HuH-7.5 (cell line): Measurements from ENCODE around the gene MAGI1.
A peak's percentile ranks its signal among the peaks of the same experiment; 100 is the strongest.
"Not testable (repeated sequence)": the region's sequence is repeated elsewhere in the genome, so short reads cannot be mapped to it uniquely, and the experiment has no call there.

ENCODE experiments used
- DNase-seq: peaks from one replicate; pipeline ENCODE4 v3.0.0; 2011; ENCODE audit warnings: low spot score

The MAGI1 gene

GRCh38 chr3:65523878-65524277 lies 514.8 kb downstream of the MAGI1 start:
- no peak for DNase-seq

- DNase-seq, result no peak
Observed at GRCh38 chr3:65521032-65521431, 517.7 kb downstream of the MAGI1 start.

GRCh38 chr3:65516998-65517397 lies 521.7 kb downstream of the MAGI1 start:
- no peak for DNase-seq

- DNase-seq, result not testable (repeated sequence)
Observed at GRCh38 chr3:65514317-65514716, 524.4 kb downstream of the MAGI1 start.

DNA sequence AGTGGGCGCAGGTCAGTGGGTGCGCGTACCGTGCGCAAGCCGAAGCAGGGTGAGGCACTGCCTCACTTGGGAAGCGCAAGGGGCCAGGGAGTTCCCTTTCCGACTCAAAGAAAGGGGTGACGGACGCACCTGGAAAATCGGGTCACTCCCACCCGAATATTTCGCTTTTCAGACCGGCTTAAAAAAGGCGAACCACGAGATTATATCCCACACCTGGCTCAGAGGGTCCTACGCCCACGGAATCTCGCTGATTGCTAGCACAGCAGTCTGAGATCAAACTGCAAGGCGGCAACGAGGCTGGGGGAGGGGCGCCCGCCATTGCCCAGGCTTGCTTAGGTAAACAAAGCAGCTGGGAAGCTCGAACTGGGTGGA lies 529.3 kb downstream of the MAGI1 start:
- not testable (repeated sequence) for DNase-seq

- peak; percentile 4 for DNase-seq
Observed at GRCh38 chr3:65508750-65509422, 529.8 kb downstream of the MAGI1 start.

DNA sequence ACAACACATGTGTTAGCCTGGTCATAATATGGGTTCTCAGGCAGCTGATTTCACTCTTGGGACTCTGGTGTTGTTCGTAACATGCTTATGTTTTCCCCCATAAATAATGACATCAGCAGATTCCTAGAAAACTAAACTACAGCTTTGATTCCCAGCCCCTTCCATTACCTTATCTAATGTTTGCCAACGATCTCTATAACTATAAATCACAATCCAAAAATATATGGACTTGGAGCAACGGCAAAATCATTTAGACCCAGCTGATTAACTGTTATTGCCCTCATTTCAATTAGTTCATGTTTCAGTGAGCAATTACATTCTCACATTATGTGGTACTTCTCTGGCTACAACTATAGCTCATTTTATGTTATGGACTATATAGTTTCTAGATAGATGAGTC lies 531.3 kb downstream of the MAGI1 start:
- no peak for DNase-seq

GRCh38 chr3:65503776-65504175 lies 534.9 kb downstream of the MAGI1 start:
- no peak for DNase-seq

- no peak for DNase-seq
Observed at GRCh38 chr3:65502526-65502925, 536.2 kb downstream of the MAGI1 start.

GRCh38 chr3:65500398-65501306 lies 538.1 kb downstream of the MAGI1 start:
- no peak for DNase-seq

DNA sequence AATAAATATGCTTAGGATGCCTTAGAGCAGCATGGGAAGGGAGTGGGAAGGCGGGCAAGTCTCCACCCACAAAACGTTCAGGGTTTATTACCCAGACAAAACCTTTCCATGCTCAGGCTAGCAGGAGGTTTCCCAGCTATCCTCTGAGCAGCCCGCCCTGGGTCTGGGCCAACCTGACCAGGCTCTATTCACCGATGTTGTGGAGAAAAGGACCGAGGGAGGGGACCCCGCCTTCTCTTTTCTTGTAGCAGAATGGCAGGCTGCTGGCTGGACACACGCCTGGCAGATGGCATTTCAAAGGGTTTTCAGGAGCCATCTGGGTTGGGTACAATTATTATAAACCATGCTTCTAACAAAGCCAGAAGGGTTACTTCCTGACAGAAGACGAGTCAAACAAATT lies 540.9 kb downstream of the MAGI1 start:
- no peak for DNase-seq

DNA sequence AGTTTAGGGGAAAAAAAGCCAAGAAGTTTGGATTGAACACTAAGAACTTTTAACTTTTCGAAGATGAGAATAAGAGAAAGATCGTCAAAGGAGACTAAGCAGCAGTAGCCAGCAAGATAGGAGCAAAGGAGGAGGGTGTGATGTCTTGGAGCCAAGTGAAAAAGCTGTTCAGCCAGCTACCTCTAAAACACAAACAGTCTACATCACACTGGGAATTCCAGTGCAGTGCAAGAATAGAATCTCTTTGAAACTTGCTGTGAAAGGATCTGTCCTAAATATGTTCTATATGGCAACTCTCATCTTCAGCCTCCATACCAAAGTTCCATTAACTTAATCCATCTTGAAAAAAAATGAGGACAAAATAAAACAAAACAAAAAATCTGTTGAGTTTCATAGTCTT lies 541.5 kb downstream of the MAGI1 start:
- DNase-seq, result no peak

- DNase-seq, result no peak
Observed at GRCh38 chr3:65493938-65494337, 544.8 kb downstream of the MAGI1 start.

GRCh38 chr3:65493371-65493882 lies 545.3 kb downstream of the MAGI1 start:
- no peak for DNase-seq

- DNase-seq, result no peak
Observed at GRCh38 chr3:65492249-65492648, 546.5 kb downstream of the MAGI1 start.

- DNase-seq, result no peak
Observed at GRCh38 chr3:65490114-65490513, 548.6 kb downstream of the MAGI1 start.

DNA sequence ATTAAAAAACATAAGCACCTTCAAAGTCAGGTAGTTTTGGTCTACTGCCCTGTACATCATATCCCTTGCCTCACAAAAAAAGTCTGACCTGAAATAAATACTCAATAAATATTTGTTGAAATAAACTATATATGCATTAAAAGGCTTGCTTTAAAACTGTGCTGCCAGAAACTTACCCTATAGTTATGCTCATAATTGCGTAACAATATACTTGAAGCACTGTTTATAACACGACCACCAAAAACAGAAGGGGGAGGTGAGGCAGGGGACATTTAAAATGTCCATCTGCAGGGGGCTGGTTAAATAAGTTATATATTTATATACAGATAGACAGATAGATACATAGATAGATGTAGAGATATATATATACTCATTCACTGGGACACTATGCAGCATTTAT lies 549.5 kb downstream of the MAGI1 start:
- no peak for DNase-seq

DNA sequence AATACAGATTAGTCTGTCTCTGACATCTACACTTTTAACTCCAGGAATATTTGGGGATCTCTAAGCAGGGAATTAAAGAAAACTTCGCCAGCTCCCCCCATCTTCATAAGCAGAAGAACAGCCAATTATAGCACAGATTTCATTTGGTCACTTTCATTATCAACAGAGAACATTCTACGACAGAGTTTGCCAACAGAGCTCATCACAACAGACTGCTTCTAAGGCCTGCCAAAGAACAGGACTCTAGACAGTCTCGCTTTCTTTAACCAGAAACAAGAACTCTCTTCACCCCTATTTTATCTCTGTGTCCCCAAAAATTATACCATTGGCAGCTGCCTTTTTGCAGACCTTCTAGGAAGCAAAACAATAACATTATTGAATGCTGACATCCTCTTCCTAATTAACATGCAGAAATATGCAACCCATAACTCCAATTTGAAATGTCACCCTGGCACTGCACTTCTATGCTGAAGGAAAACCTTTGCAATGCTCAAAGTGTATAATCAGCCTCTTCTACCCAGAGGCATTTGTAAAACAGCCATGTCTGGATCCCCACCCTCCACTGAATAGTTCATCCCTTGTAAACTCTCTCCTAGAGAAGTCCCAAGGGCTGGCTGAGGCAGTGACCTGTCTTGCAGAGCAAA lies 552.8 kb downstream of the MAGI1 start:
- DNase-seq, result no peak

- DNase-seq, result no peak
Observed at GRCh38 chr3:65484964-65485363, 553.8 kb downstream of the MAGI1 start.

GRCh38 chr3:65483480-65483879 lies 555.2 kb downstream of the MAGI1 start:
- no peak for DNase-seq

- no peak for DNase-seq
Observed at GRCh38 chr3:65483011-65483410, 555.7 kb downstream of the MAGI1 start.

DNA sequence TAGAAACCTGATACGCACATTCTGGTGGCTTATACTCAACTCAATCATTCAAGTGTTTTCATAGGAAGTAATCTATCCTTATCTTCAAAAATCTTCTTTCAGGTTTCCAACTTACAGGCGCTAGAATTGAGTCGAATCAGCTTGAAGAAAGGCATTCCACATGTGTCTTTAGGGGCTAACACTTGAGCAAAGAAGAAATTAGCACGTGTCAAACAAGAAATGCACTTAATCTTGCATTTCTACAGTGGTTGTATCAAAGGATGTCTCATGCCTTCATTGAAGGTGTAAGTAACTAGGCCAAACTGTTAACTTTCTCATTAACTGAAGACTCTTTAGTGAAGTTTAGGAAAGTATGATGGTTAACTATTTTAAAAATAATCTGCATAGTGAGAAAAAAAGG lies 557.6 kb downstream of the MAGI1 start:
- DNase-seq, result no peak

DNA sequence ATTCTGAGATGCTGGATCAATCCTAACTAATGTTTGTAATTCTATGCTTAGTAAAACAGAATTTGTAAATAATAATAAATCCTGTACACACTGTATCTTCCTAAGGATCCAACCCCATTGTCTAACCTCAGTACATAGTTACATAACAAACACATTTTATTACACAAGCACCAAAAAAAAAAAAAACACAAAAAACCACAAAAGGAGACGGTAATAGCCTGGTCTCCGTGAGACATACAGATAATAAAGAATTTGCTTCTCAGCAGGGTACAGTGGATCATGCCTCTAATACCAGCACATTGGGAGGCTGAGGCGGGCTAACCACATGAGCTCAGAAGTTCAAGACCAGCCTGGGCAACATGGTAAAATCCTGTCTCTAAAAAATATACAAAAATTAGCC lies 558.7 kb downstream of the MAGI1 start:
- DNase-seq, result no peak
